Astrocyte (in vitro differentiated cells and primary cell): Measurements from ENCODE around the gene TMEM92.

Source experiments
- CTCF ChIP-seq: IDR thresholded peaks from 2 replicates; pipeline ENCODE4 v1.5.1; 2011; ENCODE audit warnings: low read depth, mild to moderate bottlenecking, inconsistent platforms, low read length, moderate library complexity; ENCODE audit not compliant: insufficient read depth
- EZH2 ChIP-seq: IDR thresholded peaks from 2 replicates; pipeline ENCODE4 v1.6.1; 2012; ENCODE audit warnings: mild to moderate bottlenecking, low read length, inconsistent platforms; ENCODE audit not compliant: insufficient read depth

GRCh38 chr17:50318501-50319285, 44.4 kb downstream of the TMEM92 start:
- no peak for TF ChIP-seq CTCF
- no peak for TF ChIP-seq EZH2
